HepG2 (cell line): Measurements from ENCODE around the gene CAPZA1. TPM values are rescaled to one million over a fixed set of nuclear protein-coding genes. Genes with fewer than 3 reads are reported as not detected.

ENCODE experiments used
- AGO2 ChIP-seq: fragments of 200-400 bp; formaldehyde crosslinking; optimal IDR thresholded peaks from 2 replicates; pipeline ENCODE3; 2017; ENCODE audit warnings: mild to moderate bottlenecking, low read depth, low read length, moderate library complexity
- HNRNPLL ChIP-seq: fragments of 200-400 bp; formaldehyde crosslinking; IDR thresholded peaks from 2 replicates; pipeline ENCODE4 v1.6.1; 2017; ENCODE audit warnings: mild to moderate bottlenecking, low read depth, low read length; ENCODE audit not compliant: poor library complexity, severe bottlenecking
- KMT2A ChIP-seq: sonication (generic); formaldehyde crosslinking; IDR thresholded peaks from 2 replicates; pipeline ENCODE4 v1.4.0; 2020; ENCODE audit warnings: missing genetic modification reagents
- MTA1 ChIP-seq: sonication (generic); formaldehyde crosslinking; IDR thresholded peaks from 2 replicates; pipeline ENCODE4 v1.4.0; 2020; ENCODE audit warnings: missing genetic modification reagents, mild to moderate bottlenecking, borderline replicate concordance
- SALL1 ChIP-seq: sonication (generic); formaldehyde crosslinking; IDR thresholded peaks from 2 replicates; pipeline ENCODE4 v1.8.0; 2022; ENCODE audit warnings: mild to moderate bottlenecking, missing genetic modification reagents
- SAP130 ChIP-seq: IDR thresholded peaks from 2 replicates; pipeline ENCODE4 v1.6.1; 2016; ENCODE audit warnings: low read depth
- ZKSCAN1 ChIP-seq: fragments of 150-350 bp; IDR thresholded peaks from 2 replicates; pipeline ENCODE4 v1.6.1; 2014; ENCODE audit warnings: low read length
- ZNF274 ChIP-seq: sonication (generic); formaldehyde crosslinking; IDR thresholded peaks from 2 replicates; pipeline ENCODE4 v1.5.1; 2020; ENCODE audit warnings: mild to moderate bottlenecking, missing genetic modification reagents
- ZNF33A ChIP-seq: sonication (generic); formaldehyde crosslinking; IDR thresholded peaks from 2 replicates; pipeline ENCODE4 v1.5.1; 2020; ENCODE audit warnings: missing genetic modification reagents, mild to moderate bottlenecking, moderate library complexity, borderline replicate concordance
- polyA plus RNA-seq, 8 experiments: library from polyadenylated mRNA; depleted of rRNA in 3 of 8; stranded (reverse) in 7 of 8; unstranded in 1 of 8; fragments of >200 nt; fragmentation: Illumina TruSeq in 4 of 8; extraction: Trizol in 4 of 8; gene quantifications; 2 replicates each; pipeline versions ENCODE4 v1.2.1 to v1.2.3, GENCODE V29; 2011 to 2016; ENCODE audit warnings: low read depth in 4 of 8, missing spikeins in 1 of 8, mixed read lengths in 1 of 8; ENCODE audit not compliant: insufficient read depth in 1 of 8
- total RNA-seq, 5 experiments: library from RNA; depleted of rRNA; stranded (reverse); fragments of >200 nt; fragmentation: Illumina TruSeq; extraction: Trizol; gene quantifications; 2 replicates each; pipeline ENCODE4 v1.2.3, GENCODE V29; 2016; ENCODE audit warnings: low read depth in 1 of 5
- TF ChIP-seq, protein P1 (sequence below): sonication (generic); formaldehyde crosslinking; IDR thresholded peaks from 2 replicates; pipeline ENCODE4 v1.4.0; 2020; ENCODE audit warnings: missing genetic modification reagents, borderline replicate concordance
- TF ChIP-seq, protein P2 (sequence below): IDR thresholded peaks from 2 replicates; pipeline ENCODE4 v1.6.1; 2016; ENCODE audit warnings: mild to moderate bottlenecking
- TF ChIP-seq, protein P3 (sequence below): sonication (generic); formaldehyde crosslinking; IDR thresholded peaks from 2 replicates; pipeline ENCODE4 v1.5.0; 2020; ENCODE audit warnings: mild to moderate bottlenecking, missing genetic modification reagents
- TF ChIP-seq, protein P4 (sequence below): sonication (generic); formaldehyde crosslinking; IDR thresholded peaks from 2 replicates; pipeline ENCODE4 v1.4.0; 2020; ENCODE audit warnings: missing genetic modification reagents
- TF ChIP-seq, protein P5 (sequence below): sonication (generic); formaldehyde crosslinking; IDR thresholded peaks from 2 replicates; pipeline ENCODE4 v1.4.0; 2020; ENCODE audit warnings: mild to moderate bottlenecking, missing genetic modification reagents

The CAPZA1 gene
- total and polyA plus RNA-seq, 2 of the 13 experiments (the other 11 are each of a cell fraction or from before 2014, with no cell fraction given): 67.0 to 117 TPM

DNA sequence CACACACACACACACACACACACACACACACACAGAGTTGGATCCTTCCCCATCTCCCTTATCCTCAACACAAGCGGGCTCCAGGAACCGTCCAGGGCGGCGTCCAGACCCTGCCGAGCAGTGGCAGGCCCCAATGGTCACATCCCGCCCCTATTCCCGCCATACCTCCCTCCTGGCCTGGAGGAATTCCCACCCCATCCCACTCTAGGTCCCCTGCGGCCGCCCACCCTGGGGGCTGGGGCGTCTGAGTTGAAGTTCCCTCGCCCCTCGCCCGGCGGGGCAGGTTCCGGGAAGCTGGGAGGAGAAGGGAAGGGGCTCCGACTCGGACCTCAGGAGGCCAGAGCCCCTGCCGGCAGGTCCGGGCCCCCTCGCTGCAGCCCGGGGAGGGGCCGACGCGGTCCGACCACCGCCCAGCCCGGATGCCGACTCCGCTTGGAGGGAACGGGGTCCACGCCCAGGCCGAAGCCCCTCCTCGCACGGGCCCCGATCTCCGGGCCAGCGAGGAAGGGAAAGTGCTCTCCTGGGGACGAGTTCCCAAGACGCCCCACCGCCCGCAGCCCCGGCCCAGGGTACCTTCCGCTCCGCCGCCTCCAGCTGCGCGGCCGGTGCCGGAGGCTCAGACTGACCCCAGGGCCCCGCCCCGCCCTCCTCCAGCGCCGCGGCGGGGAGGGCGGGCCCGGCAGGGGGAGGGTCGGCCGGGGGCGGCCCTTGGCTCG, 87.0 kb downstream of the CAPZA1 start, which contains the start of gene RHOC (continued):
- TF ChIP-seq HNRNPLL (no peak), MTA1 (CRISPR knock-in tag) (no peak), AGO2 (peak; percentile 57), SALL1 (CRISPR knock-in tag) (peak; percentile 1; the same call in 1 of the 2 replicates), ZNF33A (CRISPR knock-in tag) (0 out of 2 replicates have a peak, but pooled peaks have one; percentile 67), ZKSCAN1 (no peak), SAP130 (CRISPR knock-in tag) (peak; percentile 77), KMT2A (CRISPR knock-in tag) (0 out of 2 replicates have a peak, but pooled peaks have one; percentile 4), ZNF274 (CRISPR knock-in tag) (peak; percentile 67)
- TF ChIP-seq, protein P1, sequence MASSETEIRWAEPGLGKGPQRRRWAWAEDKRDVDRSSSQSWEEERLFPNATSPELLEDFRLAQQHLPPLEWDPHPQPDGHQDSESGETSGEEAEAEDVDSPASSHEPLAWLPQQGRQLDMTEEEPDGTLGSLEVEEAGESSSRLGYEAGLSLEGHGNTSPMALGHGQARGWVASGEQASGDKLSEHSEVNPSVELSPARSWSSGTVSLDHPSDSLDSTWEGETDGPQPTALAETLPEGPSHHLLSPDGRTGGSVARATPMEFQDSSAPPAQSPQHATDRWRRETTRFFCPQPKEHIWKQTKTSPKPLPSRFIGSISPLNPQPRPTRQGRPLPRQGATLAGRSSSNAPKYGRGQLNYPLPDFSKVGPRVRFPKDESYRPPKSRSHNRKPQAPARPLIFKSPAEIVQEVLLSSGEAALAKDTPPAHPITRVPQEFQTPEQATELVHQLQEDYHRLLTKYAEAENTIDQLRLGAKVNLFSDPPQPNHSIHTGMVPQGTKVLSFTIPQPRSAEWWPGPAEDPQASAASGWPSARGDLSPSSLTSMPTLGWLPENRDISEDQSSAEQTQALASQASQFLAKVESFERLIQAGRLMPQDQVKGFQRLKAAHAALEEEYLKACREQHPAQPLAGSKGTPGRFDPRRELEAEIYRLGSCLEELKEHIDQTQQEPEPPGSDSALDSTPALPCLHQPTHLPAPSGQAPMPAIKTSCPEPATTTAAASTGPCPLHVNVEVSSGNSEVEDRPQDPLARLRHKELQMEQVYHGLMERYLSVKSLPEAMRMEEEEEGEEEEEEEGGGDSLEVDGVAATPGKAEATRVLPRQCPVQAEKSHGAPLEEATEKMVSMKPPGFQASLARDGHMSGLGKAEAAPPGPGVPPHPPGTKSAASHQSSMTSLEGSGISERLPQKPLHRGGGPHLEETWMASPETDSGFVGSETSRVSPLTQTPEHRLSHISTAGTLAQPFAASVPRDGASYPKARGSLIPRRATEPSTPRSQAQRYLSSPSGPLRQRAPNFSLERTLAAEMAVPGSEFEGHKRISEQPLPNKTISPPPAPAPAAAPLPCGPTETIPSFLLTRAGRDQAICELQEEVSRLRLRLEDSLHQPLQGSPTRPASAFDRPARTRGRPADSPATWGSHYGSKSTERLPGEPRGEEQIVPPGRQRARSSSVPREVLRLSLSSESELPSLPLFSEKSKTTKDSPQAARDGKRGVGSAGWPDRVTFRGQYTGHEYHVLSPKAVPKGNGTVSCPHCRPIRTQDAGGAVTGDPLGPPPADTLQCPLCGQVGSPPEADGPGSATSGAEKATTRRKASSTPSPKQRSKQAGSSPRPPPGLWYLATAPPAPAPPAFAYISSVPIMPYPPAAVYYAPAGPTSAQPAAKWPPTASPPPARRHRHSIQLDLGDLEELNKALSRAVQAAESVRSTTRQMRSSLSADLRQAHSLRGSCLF (CRISPR knock-in tag): no peak
- TF ChIP-seq, protein P2, sequence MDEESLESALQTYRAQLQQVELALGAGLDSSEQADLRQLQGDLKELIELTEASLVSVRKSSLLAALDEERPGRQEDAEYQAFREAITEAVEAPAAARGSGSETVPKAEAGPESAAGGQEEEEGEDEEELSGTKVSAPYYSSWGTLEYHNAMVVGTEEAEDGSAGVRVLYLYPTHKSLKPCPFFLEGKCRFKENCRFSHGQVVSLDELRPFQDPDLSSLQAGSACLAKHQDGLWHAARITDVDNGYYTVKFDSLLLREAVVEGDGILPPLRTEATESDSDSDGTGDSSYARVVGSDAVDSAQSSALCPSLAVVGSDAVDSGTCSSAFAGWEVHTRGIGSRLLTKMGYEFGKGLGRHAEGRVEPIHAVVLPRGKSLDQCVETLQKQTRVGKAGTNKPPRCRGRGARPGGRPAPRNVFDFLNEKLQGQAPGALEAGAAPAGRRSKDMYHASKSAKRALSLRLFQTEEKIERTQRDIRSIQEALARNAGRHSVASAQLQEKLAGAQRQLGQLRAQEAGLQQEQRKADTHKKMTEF (CRISPR knock-in tag): 0 out of 2 replicates have a peak, but pooled peaks have one; percentile 8
- TF ChIP-seq, protein P3, sequence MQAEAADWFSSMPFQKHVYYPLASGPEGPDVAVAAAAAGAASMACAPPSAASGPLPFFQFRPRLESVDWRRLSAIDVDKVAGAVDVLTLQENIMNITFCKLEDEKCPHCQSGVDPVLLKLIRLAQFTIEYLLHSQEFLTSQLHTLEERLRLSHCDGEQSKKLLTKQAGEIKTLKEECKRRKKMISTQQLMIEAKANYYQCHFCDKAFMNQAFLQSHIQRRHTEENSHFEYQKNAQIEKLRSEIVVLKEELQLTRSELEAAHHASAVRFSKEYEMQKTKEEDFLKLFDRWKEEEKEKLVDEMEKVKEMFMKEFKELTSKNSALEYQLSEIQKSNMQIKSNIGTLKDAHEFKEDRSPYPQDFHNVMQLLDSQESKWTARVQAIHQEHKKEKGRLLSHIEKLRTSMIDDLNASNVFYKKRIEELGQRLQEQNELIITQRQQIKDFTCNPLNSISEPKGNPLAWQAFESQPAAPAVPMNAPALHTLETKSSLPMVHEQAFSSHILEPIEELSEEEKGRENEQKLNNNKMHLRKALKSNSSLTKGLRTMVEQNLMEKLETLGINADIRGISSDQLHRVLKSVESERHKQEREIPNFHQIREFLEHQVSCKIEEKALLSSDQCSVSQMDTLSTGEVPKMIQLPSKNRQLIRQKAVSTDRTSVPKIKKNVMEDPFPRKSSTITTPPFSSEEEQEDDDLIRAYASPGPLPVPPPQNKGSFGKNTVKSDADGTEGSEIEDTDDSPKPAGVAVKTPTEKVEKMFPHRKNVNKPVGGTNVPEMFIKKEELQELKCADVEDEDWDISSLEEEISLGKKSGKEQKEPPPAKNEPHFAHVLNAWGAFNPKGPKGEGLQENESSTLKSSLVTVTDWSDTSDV (CRISPR knock-in tag): no peak
- TF ChIP-seq, protein P4, sequence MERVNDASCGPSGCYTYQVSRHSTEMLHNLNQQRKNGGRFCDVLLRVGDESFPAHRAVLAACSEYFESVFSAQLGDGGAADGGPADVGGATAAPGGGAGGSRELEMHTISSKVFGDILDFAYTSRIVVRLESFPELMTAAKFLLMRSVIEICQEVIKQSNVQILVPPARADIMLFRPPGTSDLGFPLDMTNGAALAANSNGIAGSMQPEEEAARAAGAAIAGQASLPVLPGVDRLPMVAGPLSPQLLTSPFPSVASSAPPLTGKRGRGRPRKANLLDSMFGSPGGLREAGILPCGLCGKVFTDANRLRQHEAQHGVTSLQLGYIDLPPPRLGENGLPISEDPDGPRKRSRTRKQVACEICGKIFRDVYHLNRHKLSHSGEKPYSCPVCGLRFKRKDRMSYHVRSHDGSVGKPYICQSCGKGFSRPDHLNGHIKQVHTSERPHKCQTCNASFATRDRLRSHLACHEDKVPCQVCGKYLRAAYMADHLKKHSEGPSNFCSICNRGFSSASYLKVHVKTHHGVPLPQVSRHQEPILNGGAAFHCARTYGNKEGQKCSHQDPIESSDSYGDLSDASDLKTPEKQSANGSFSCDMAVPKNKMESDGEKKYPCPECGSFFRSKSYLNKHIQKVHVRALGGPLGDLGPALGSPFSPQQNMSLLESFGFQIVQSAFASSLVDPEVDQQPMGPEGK (CRISPR knock-in tag): no peak
- TF ChIP-seq, protein P5, sequence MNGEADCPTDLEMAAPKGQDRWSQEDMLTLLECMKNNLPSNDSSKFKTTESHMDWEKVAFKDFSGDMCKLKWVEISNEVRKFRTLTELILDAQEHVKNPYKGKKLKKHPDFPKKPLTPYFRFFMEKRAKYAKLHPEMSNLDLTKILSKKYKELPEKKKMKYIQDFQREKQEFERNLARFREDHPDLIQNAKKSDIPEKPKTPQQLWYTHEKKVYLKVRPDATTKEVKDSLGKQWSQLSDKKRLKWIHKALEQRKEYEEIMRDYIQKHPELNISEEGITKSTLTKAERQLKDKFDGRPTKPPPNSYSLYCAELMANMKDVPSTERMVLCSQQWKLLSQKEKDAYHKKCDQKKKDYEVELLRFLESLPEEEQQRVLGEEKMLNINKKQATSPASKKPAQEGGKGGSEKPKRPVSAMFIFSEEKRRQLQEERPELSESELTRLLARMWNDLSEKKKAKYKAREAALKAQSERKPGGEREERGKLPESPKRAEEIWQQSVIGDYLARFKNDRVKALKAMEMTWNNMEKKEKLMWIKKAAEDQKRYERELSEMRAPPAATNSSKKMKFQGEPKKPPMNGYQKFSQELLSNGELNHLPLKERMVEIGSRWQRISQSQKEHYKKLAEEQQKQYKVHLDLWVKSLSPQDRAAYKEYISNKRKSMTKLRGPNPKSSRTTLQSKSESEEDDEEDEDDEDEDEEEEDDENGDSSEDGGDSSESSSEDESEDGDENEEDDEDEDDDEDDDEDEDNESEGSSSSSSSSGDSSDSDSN: peak; percentile 70; the same call in 1 of the 2 replicates
